ENCODE data around the gene NDUFB8.
A peak's percentile ranks its signal among the peaks of the same experiment; 100 is the strongest.

Gene NDUFB8

DNA sequence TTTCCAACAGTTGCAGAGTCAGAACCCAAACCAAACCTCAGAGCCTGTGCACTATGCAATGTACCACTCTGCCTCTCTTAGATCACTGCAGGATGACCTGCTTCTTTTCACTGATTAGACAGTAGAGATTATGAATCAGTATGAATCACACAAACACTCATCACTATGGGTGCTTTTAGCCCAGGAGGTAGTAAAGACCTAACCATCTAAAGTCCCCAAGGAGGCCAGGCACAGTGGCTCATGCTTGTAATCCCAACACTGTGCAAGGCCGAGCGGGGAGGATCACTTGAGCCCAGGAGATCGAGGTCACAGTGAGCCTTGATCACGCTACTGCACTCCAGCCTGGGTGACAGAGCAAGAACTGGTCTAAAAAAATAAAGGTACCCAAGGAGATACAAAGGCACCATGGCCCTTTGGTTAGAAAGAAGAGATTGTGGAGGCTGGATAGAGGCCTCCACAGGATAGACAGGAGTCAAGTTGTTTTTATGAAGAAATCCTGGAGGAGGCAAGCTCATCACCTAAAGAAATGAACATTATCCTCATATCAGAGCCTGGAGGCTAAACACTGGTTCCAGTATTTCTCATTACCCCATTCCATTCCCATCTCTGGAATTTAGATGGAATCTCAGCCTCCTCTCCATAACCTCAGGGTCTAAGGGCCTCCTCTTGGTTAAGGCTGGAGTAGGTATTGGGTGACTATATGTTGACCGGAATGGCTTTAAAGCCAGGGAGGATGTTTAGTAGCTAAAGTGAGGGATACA, 22.9 kb downstream of the NDUFB8 start:
- DNase-seq = no peak

DNA sequence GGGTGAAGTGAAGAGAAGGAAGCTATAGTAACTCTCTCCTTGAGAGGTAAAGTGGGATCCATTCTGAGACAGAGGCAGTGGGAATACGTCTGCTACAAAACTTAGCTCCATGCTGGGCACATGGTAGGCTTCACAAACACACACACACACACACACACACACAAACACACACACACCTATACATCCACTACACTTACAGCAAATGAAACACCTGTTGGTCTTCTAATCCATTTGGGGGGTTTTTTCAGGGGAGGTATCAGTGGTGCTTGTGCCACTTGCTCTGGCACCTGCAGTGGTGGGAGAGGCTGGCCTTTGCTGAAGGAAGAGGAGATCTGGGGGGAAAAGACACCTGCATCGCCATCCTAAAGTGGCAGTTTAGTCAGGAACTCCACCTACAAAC, 24.5 kb downstream of the NDUFB8 start:
- DNase-seq = no peak

DNA sequence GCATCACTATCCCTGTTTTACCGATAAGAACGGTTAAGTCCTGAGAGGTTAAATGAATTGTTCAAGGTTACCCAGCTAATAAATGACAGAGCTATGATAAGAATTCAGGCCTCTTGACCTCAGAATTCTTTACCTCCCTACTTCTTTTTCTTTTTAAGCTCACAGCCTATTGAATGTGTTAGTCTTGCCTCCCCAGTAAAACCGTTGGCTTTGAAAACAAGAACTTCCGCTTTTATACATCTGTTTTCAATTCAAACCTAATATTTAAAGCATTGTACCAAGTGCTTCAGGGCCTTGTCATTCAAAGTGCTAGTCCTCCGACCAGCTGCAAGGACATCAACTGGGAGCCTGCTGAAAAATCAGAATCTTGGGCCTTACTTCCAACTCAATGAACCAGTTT, 25.6 kb downstream of the NDUFB8 start:
- DNase-seq = no peak

DNA sequence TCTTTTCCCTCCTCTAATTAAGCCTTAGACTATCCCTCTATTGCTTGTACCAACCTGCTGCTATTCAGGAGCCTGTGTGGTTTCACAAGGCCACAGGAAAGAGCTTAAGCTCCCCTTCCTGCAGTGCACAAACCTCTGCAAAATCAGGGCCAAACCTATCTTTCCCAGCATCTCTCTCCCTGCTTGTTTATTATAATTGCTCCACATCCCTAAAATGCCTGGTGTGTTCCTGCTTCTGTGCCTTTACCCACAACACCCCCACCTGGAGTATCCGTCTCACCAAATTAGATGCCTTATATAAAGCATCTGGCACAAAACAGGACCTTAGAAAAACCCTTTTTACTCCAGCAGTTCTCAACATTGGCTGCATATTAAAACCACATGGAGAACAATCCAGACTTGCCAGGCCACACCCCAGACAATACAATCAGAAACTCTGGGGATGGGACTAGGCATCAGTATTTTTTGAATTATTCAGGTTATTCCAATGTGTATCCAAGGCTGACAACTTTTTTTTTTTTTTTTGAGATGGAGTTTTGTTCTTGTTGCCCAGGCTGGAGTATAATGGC, 26.7 kb downstream of the NDUFB8 start:
- no peak for DNase-seq

DNA sequence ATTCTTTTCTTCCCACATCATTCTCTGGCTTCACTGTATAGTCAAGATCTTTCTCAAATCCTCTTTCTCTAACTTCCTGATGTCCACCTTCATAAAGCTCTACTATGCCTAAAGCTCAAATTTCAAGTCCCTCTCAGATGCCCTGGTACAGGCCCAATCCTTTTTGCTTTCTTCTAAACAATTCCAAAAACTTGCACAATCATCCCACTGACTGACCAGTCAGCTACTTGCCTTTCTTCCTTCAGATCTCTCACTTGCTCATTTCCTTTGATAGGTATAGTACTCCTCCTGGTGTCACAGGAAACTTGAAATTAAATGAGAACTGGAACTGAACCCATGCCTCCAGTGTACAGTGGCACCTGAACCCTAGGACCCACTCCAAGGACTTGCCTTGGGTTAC, 28.2 kb downstream of the NDUFB8 start:
- no peak for DNase-seq

DNA sequence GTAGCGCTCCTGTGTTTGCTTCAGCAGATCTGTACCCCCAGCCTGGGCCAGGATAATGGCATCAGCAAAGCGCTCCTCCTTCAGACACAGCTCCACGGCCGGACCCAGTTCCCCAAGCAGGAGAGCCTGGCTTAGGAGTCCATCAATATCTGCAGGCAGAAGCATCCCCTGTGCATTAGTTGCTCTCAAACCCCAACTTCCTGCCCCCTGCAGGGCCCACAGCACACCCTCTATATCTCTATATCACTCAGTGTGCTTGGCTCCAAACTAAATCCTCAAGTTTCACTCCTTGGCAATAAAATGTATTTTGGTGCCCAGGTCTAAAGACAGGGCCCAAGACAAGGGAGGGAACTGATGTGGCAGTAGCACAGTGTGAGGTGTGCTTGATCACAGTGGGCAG, 31.6 kb downstream of the NDUFB8 start:
- no peak for DNase-seq

DNA sequence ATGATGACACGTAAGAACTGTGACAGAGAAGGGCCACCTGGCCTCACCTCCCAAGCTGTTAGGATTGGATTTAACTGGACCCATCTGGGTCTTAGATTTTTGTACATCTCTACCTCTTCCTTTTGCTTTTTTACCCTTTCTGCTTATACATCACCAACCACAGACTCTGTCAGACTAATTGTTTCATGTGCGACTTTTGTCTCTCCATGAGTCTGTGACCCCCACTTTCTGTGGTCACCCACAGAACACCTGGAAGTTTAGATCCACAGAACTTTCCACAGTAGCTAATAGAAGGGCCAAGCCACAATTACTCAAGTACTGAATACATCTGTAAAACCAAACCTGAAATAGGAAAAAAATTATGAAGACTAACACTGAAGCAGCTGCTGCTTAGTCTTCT, 33.1 kb downstream of the NDUFB8 start:
- no peak for DNase-seq

DNA sequence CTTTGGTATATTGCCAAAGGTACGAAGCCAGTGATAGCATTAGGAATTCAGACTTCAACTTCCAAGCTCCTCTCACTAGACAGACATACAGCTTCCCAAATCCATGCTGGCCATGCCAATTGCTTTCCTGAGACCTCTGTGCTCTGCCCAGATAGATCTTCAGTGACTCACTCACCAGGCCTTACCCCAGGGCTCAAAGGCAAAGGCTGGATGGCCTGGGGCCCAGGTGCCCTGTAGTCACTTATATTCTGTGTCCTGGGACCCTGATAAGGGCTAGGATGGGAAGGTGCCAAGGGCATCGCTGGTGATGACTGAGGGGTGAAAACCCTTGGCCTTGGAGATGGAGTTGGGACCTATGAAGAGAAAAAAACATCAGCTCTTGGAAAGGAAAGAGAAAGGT, 39.1 kb downstream of the NDUFB8 start:
- no peak for DNase-seq

DNA sequence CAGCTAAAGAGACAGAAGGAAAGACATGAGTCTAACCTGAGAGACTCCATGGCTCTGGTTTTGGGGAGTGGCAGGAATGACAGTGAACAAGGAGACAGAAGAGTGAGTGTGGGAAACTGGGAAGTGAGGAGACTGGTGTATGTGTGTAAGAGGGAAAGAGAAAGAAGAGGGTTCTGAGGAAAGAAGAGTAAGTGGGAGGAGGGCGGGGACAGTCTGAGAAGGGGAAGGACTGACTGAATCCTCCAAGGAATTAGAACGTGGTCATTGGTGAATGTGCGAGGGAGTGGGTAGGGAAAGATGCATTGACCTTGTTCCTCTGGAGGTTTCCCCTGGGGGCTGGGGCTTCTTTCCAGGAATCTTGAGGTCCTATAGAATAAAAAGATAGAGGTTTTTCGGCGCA, 40.3 kb downstream of the NDUFB8 start:
- no peak for DNase-seq

DNA sequence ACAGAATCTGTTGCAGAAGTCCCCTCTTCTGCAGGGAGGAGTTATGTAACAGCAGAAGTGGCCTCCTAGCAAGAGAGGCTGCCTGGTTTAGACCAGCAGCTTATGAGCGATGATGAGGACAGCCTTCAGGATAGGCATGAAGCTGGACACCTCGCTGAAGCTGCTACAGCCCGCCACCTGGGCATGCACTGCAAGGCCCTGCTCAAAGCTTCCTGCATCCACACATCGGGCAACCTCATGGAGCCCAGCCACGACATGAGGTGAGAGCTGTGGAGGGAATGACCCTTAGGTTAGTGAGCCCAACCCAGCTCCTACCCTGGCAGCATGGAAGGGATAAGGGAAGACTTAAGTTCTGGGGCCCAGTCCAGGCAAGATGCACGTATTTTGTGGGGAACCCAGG, 42.1 kb downstream of the NDUFB8 start:
- no peak for DNase-seq

DNA sequence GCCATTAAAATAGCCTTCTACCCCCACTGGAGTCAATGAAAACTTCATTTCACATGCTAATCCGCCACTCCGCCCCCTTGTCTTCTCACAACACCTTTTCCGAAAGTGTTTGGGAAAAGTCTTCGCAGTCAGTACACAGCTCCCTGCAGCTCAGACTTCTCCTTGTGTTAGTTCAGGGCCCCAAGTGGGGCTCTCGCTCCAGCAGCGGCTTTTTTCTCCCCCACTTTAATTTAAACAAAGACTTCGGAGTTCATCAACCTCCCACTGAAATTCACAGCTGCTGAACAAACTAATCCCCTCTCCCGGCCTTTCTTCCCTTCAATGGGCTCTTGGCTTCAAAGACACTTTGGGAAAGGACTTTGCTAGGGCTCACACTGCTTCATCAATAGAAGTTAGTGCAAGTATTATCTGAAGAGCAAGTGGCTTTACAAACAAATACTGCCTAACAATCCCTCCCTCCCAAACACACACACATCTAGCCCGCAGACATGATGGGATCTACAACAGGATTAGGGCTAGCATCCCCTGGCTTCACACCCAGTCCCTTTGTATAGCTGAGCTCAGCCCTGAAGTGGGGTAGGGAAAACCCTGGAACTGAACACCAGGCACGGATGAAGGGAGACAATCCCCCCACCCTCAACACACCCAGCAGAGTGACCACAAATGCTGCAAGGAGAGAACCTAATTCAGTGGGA, 43.7 kb downstream of the NDUFB8 start:
- no peak for DNase-seq

DNA sequence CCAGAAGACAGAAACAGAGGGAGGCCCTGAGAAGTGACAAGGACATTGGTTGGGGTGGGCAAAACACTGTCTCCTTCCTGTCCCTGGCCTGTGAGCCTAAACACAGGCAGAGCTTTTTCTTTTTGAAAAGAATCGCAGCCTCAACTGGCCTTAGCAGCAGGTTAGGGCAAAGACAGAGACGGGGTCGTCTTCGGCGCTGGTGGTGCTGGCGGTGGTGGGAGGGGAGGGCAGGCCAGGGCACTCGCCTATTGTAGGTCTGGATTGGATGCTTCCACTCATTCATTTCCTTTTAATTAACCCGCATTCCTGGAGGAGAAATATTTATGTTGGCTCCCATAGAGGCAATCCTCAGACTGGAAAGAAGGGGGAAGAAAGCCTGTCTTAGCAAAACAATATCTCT, 44.3 kb downstream of the NDUFB8 start:
- no peak for DNase-seq

DNA sequence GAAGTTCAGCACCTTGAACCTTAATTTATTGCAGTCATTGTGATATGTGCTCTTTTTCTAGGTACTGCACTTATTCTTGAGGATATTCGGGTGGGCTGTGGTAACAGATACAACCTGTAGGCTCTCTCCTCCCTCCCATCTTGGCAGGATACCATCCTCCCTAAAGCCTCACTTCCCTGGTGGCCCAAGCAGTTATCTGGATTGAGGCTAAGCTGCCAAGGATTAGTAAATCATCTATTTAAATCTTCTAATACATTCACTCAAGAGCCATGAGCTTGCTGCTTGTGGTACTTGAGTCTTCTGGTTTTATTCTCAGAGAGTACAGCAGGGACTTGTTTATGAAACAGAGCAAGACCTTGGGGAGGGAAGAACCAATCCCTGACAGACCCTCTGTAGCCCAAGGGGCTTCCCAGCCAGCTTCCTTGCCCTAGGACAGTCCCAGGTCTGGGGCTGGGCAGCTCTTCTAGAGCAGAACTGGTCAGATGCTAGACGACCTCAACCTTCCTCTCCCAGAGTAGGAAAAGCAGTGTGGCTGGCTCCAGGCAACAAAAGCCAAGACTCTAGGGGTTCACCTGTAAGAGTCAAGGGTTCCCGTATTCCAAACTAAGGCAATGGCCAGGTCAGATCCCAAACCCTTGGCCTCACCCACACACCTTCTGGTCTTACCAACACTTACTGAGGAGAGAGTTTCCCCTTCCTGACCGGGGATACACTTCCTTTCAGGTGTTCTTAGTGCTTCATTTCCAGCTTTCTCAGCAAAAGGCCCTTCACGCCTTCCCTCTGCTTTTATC, 45.6 kb downstream of the NDUFB8 start:
- DNase-seq = no peak

DNA sequence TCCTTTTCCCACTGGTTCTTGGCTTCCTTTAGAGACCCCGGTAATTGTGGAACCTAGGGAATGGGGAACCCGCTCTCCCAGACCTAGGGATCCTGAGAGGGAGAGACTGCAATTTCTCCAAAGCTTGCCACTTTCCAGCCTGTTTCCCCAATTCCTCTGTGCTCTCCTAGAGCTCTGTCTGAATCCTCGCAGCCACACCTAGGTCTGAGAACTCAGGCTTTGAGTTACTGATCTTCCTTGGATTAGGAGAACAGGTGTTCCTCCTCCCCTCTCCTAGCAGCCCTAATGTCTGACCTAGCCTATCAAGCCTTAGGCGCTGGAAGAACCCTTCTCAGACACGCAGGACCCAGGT, 46.9 kb downstream of the NDUFB8 start:
- DNase-seq = no peak

DNA sequence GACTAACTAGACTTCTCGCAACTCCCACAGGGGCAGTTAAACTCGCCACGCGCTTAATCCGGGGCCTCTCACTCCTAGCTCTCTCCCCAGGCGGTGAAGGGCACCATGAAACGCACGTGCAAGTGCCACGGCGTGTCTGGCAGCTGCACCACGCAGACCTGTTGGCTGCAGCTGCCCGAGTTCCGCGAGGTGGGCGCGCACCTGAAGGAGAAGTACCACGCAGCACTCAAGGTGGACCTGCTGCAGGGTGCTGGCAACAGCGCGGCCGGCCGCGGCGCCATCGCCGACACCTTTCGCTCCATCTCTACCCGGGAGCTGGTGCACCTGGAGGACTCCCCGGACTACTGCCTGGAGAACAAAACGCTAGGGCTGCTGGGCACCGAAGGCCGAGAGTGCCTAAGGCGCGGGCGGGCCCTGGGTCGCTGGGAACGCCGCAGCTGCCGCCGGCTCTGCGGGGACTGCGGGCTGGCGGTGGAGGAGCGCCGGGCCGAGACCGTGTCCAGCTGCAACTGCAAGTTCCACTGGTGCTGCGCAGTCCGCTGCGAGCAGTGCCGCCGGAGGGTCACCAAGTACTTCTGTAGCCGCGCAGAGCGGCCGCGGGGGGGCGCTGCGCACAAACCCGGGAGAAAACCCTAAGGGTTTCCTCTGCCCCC, 47.4 kb downstream of the NDUFB8 start:
- peak; percentile 76 for DNase-seq

DNA sequence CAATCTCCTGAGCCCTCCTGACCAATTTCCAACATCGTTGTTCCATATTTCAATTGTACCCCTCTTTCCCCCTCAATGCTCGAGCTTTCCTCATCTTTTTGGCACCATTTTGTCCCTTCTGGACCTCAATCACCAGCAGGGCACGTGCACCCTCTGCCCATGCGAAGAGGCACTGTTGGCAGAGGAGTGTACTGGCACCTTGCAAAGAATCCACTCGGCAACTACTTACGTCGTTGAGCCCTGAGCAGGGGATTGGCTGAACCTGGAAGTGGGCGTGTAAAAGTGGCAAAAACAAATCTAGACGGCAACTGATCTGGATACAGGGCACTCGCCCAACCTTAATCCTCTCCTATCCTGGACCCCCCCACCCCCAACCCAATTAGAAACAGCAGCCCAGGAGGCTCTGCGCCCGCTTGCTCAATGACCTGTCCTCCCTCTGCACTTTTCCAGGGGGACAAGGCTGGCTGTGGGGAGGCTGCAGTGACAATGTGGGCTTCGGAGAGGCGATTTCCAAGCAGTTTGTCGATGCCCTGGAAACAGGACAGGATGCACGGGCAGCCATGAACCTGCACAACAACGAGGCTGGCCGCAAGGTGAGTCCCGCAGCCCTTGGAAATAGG, 48.1 kb downstream of the NDUFB8 start:
- peak; percentile 99 for DNase-seq

DNA sequence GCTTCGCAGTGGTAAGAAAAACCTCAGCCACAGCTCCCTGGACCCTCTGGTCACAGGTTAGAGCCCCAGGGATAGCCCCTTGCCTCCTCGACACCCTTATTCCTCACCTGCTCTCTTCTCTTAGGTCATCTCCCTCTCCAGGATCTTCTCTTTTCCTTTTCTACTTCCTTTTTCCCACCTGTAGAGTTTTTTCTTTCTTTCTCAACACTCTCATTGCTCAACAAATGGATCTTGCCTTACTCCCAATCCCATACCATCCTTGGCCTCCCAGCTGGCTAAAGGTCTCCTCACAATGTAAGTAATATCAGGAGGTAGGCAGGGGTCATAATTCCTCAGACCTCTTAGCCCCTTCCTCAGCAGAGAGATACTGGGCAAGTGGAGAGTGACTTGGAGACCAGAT, 49.7 kb downstream of the NDUFB8 start:
- DNase-seq = no peak

DNA sequence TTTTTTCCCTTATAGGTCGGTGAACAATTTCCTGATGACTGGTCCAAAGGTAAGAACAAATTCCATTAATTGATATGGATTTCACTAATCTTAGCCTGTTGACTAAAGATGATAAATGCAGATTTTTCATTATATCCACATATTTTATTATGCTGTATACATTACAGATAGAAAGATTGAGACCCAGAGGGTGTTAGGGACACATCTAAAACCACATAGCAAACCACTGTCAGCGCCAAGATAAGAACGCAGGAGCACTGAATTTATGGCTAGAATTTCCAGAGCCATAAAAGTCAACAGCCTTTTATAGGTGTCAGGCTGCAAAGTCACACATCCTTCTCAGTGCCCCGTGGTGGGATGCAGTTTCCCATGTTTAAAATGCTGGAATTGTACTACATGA, 50.6 kb downstream of the NDUFB8 start:
- no peak for DNase-seq

DNA sequence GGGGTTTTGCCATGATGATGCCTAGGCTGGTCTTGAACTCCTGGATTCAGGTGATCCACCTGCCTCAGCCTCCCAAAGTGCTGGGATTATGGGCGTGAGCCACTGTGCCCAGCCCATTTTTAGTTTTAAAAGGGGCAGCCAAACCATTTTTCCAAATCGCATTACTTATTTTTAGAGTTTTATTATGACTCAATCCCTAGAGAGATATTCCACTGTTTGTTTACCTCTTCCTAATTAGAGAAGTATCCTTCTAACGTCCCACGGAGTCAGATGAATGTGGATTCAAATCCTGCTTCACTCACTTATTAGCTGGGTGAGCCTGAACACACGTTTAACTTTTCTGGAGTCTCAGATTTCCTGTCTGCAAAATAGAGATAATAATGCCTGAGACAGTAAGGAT, 51.7 kb downstream of the NDUFB8 start:
- DNase-seq = no peak
